AG04449 (cell line): Measurements from ENCODE around the gene KRT2.

Experiments used
- CTCF ChIA-PET: fragments of 350-600 bp; formaldehyde crosslinking; extraction: SDS; loops from one replicate; lab custom pipeline; 2021; ENCODE audit warnings: antibody characterized with exemption; lab: Yijun Ruan, JAX
- POLR2A ChIA-PET: fragments of 400-600, 350-600 bp; formaldehyde crosslinking; extraction: SDS; loops from one replicate; lab custom pipeline; 2020; ENCODE audit warnings: antibody characterized with exemption, inconsistent platforms; lab: Yijun Ruan, JAX
- DNase-seq: peaks from one replicate; pipeline ENCODE4 v3.0.0-alpha.2; 2010; ENCODE audit warnings: low read depth, low spot score
- H3K4me3 ChIP-seq: 2 replicates; pipeline ENCODE4 v1.5.1; 2011; ENCODE audit warnings: low read depth, mild to moderate bottlenecking, control low read depth, low read length
- TF ChIP-seq, protein P1 (sequence below): IDR thresholded peaks from one replicate; pipeline ENCODE4 v1.5.1; 2011; ENCODE audit warnings: mild to moderate bottlenecking, moderate library complexity, low read length, control low read depth, inconsistent platforms; ENCODE audit not compliant: insufficient read depth; ENCODE audit errors: missing control alignments

KRT2 gene

DNA sequence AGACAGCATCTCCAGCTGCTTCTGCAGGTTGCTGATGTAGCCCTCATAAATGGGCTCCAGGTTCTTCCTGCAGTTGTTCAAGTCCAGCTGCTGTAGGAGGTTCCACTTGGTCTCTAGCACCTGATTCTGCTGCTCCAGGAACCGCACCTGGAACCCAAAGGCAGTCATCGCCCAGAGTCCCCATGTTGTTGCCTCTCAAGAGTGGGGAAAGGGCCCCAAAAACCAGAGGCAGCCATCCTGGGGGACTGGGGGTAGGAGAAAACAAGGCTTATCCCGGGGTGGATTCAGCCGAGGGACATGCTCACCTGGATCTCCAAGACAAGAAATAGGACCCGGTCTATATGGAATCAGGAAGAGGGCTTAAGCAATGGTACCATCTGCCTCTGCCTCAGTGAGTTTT is 53.0 kb downstream of the KRT2 start:
- CTCF ChIA-PET: interaction anchor here (0.8 kb wide), 1 partner anchor 267 kb away, joined by 3 read pairs; no protein-coding TSS in a partner anchor
- H3K4me3 ChIP-seq: no peak overlapping the region
- TF ChIP-seq, protein P1, sequence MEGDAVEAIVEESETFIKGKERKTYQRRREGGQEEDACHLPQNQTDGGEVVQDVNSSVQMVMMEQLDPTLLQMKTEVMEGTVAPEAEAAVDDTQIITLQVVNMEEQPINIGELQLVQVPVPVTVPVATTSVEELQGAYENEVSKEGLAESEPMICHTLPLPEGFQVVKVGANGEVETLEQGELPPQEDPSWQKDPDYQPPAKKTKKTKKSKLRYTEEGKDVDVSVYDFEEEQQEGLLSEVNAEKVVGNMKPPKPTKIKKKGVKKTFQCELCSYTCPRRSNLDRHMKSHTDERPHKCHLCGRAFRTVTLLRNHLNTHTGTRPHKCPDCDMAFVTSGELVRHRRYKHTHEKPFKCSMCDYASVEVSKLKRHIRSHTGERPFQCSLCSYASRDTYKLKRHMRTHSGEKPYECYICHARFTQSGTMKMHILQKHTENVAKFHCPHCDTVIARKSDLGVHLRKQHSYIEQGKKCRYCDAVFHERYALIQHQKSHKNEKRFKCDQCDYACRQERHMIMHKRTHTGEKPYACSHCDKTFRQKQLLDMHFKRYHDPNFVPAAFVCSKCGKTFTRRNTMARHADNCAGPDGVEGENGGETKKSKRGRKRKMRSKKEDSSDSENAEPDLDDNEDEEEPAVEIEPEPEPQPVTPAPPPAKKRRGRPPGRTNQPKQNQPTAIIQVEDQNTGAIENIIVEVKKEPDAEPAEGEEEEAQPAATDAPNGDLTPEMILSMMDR: no peak
- POLR2A ChIA-PET: no interaction called here
- DNase-seq: no peak
